K562 (cell line): ENCODE results near the gene TRMT44. TPM values are rescaled to one million over a fixed set of nuclear protein-coding genes. Genes with fewer than 3 reads are reported as not detected.

Experiments
- CBFA2T2 ChIP-seq: fragments of 450-650 bp; conservative IDR thresholded peaks from 2 replicates; pipeline ENCODE4 v1.6.1; 2017; ENCODE audit warnings: mild to moderate bottlenecking
- EZH2 ChIP-seq: IDR thresholded peaks from 2 replicates; pipeline ENCODE4 v1.6.1; 2012; ENCODE audit warnings: low read depth, mild to moderate bottlenecking, inconsistent platforms, low read length, borderline replicate concordance
- GTF2A2 ChIP-seq: IDR thresholded peaks from 2 replicates; pipeline ENCODE4 v1.6.1; 2016; ENCODE audit warnings: mild to moderate bottlenecking, missing genetic modification characterization, missing compliant biosample characterization
- GTF2E2 ChIP-seq: fragments of 200-800 bp; sonication (Bioruptor generic); IDR thresholded peaks from 2 replicates; pipeline ENCODE4 v1.6.1; 2016; ENCODE audit warnings: missing genetic modification characterization, missing compliant biosample characterization
- KDM5B ChIP-seq: fragments of 200-600 bp; sonication (generic); IDR thresholded peaks from 2 replicates; pipeline ENCODE4 v1.6.1; 2012; ENCODE audit warnings: low read depth, mild to moderate bottlenecking, moderate library complexity, low read length, control low read depth, inconsistent platforms; ENCODE audit not compliant: insufficient replicate concordance
- RCOR1 ChIP-seq, 2 experiments: IDR thresholded peaks; 2 replicates each; pipeline ENCODE4 v1.6.1; 2012; ENCODE audit warnings: low read depth in 2 of 2, low read length in 2 of 2, borderline replicate concordance in 1 of 2, improper control_type of control experiment in 1 of 2
- SMARCE1 ChIP-seq: fragments of 450-650 bp; IDR thresholded peaks from 2 replicates; pipeline ENCODE4 v1.7.1; 2016; ENCODE audit warnings: mild to moderate bottlenecking
- SOX6 ChIP-seq: fragments of 450-650 bp; IDR thresholded peaks from 2 replicates; pipeline ENCODE4 v1.6.1; 2014; ENCODE audit warnings: mild to moderate bottlenecking
- STAG1 ChIP-seq: sonication (generic); formaldehyde crosslinking; IDR thresholded peaks from 2 replicates; pipeline ENCODE4 v1.5.0; 2020; ENCODE audit warnings: missing genetic modification reagents, borderline replicate concordance
- ZKSCAN3 ChIP-seq: fragments of 250-450 bp; sonication (Bioruptor Pico); IDR thresholded peaks from 2 replicates; pipeline ENCODE4 v1.4.0; 2020
- ZNF165 ChIP-seq: fragments of 250-450 bp; sonication (Bioruptor Pico); IDR thresholded peaks from 2 replicates; pipeline ENCODE4 v1.4.0; 2020; ENCODE audit warnings: borderline replicate concordance
- ZNF668 ChIP-seq: fragments of 250-450 bp; sonication (Bioruptor Pico); IDR thresholded peaks from 2 replicates; pipeline ENCODE4 v1.8.0; 2022; ENCODE audit warnings: mild to moderate bottlenecking, inconsistent platforms
- ZNF695 ChIP-seq: fragments of 450-650 bp; formaldehyde crosslinking; IDR thresholded peaks from 2 replicates; pipeline ENCODE4 v1.4.0; 2020; ENCODE audit warnings: mild to moderate bottlenecking, moderate library complexity
- polyA plus RNA-seq, 8 experiments: library from polyadenylated mRNA; depleted of rRNA in 4 of 8; stranded (reverse) in 5 of 8; unstranded in 3 of 8; fragments of >200 nt; fragmentation: Nextera tagmentation in 2 of 8; fragmentation: Illumina TruSeq in 1 of 8; extraction: Ambion mirVana in 2 of 8; extraction: Trizol in 1 of 8; gene quantifications; 2 replicates each; pipeline versions ENCODE4 v1.2.1 to v1.2.3, GENCODE V29; 2011 to 2014; ENCODE audit warnings: inconsistent platforms in 1 of 8, missing spikeins in 1 of 8
- total RNA-seq, 7 experiments: library from RNA; depleted of rRNA in 6 of 7; stranded (reverse); fragments of >200 nt in 6 of 7; fragmentation: Illumina TruSeq in 2 of 7; extraction: Trizol in 2 of 7; gene quantifications; 2 replicates each; pipeline versions ENCODE4 v1.2.1 to v1.2.3, GENCODE V29; 2011 to 2021; ENCODE audit warnings: low replicate concordance in 1 of 7
- TF ChIP-seq, protein P1 (sequence below): fragments of 450-650 bp; IDR thresholded peaks from 2 replicates; pipeline ENCODE4 v1.6.1; 2017; ENCODE audit warnings: antibody characterized with exemption, mild to moderate bottlenecking
- TF ChIP-seq, protein P2 (sequence below), 2 experiments: fragments of 250-450 bp in 1 of 2; fragments of 450-650 bp in 1 of 2; sonication (Bioruptor Pico) in 1 of 2; IDR thresholded peaks; 2 replicates each; pipeline versions ENCODE4 v1.6.1 to v1.8.0; 2016 to 2021; ENCODE audit warnings: mild to moderate bottlenecking in 2 of 2, moderate library complexity in 2 of 2, missing compliant biosample characterization in 1 of 2, missing genetic modification characterization in 1 of 2
- TF ChIP-seq, protein P3 (sequence below), 2 experiments: fragments of 450-650 bp in 1 of 2; sonication (generic) in 1 of 2; formaldehyde crosslinking in 1 of 2; IDR thresholded peaks in 1 of 2; conservative IDR thresholded peaks in 1 of 2; 2 replicates each; pipeline versions ENCODE4 v1.6.1 to v1.8.1; 2016 to 2023; ENCODE audit warnings: mild to moderate bottlenecking in 2 of 2, moderate library complexity in 2 of 2, inconsistent platforms in 1 of 2, missing genetic modification reagents in 1 of 2
- TF ChIP-seq, protein P4 (sequence below): IDR thresholded peaks from 3 replicates; pipeline ENCODE4 v1.6.1; 2011; ENCODE audit warnings: borderline replicate concordance, mild to moderate bottlenecking, moderate library complexity; ENCODE audit not compliant: insufficient read length; ENCODE audit errors: extremely low read depth

TRMT44 gene
- total and polyA plus RNA-seq, 9 of the 15 experiments (the other 6 are each of a cell fraction or from before 2014, with no cell fraction given): 1.2 to 18.6 (median 10.0) TPM

DNA sequence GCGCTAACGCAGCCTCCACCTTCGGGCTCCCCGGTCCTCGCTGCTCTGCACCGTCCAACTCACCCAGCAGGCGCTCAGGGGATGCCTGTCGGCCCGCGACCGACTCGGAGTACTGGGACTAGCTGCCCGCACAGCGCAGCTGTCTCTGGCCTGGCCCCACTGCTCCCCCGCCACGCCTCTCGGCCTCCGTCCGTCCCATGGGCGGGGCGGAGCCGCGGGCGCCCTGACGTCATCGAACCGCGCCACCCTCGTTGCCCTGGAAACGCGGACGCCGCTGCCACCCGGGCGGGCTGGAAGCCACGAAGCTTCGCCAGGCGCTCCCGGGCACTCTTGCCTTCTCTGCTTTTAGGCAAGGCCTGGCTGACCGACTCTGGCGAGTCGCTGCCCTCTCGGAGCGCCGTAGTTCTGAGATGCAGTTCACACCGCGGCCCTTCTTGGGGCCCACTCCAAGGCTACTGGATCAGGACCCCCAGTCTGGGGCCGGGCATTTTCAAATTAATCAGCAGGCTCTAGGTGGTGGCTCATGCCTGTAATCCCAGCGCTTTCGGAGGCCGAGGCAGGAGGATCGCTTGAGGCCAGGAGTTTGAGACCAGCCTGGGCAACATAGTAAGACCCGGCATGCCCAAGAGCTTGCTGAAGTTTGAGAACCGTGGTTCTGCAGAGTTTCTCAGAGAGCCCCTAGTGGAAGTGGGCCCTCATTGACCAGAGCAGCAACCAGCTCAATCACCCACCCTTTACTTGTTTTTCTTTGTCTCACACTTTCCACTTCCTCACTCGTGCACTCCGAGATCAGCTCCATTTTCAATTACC lies 12.1 kb upstream of the TRMT44 start (continued):
- TF ChIP-seq KDM5B: peak; percentile 68
- 0 out of 2 replicates have a peak, but pooled peaks have one; percentile 44 for TF ChIP-seq SOX6
- TF ChIP-seq CBFA2T2: no peak
- TF ChIP-seq, protein P1, sequence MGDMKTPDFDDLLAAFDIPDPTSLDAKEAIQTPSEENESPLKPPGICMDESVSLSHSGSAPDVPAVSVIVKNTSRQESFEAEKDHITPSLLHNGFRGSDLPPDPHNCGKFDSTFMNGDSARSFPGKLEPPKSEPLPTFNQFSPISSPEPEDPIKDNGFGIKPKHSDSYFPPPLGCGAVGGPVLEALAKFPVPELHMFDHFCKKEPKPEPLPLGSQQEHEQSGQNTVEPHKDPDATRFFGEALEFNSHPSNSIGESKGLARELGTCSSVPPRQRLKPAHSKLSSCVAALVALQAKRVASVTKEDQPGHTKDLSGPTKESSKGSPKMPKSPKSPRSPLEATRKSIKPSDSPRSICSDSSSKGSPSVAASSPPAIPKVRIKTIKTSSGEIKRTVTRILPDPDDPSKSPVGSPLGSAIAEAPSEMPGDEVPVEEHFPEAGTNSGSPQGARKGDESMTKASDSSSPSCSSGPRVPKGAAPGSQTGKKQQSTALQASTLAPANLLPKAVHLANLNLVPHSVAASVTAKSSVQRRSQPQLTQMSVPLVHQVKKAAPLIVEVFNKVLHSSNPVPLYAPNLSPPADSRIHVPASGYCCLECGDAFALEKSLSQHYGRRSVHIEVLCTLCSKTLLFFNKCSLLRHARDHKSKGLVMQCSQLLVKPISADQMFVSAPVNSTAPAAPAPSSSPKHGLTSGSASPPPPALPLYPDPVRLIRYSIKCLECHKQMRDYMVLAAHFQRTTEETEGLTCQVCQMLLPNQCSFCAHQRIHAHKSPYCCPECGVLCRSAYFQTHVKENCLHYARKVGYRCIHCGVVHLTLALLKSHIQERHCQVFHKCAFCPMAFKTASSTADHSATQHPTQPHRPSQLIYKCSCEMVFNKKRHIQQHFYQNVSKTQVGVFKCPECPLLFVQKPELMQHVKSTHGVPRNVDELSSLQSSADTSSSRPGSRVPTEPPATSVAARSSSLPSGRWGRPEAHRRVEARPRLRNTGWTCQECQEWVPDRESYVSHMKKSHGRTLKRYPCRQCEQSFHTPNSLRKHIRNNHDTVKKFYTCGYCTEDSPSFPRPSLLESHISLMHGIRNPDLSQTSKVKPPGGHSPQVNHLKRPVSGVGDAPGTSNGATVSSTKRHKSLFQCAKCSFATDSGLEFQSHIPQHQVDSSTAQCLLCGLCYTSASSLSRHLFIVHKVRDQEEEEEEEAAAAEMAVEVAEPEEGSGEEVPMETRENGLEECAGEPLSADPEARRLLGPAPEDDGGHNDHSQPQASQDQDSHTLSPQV: no peak
- no peak for TF ChIP-seq GTF2E2 (tag)
- no peak for TF ChIP-seq EZH2
- TF ChIP-seq ZNF695 (CRISPR knock-in tag): no peak
- TF ChIP-seq GTF2A2 (tag): no peak
- TF ChIP-seq, protein P2, sequence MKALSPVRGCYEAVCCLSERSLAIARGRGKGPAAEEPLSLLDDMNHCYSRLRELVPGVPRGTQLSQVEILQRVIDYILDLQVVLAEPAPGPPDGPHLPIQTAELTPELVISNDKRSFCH (CRISPR knock-in tag; IDR thresholded peaks at IDR 0.05): no peak
- TF ChIP-seq, protein P2 (tag; IDR thresholded peaks at IDR 0.05): no peak
- TF ChIP-seq STAG1: no peak
- TF ChIP-seq ZNF668 (CRISPR knock-in tag): no peak
- no peak for TF ChIP-seq SMARCE1
- TF ChIP-seq ZKSCAN3: no peak
- TF ChIP-seq, protein P3, sequence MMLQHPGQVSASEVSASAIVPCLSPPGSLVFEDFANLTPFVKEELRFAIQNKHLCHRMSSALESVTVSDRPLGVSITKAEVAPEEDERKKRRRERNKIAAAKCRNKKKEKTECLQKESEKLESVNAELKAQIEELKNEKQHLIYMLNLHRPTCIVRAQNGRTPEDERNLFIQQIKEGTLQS (IDR thresholded peaks at IDR 0.05): peak; percentile 94
- TF ChIP-seq, protein P3 (CRISPR knock-in tag; conservative IDR thresholded peaks at IDR 0.05): no peak
- TF ChIP-seq ZNF165 (CRISPR knock-in tag): no peak
- TF ChIP-seq, protein P4, sequence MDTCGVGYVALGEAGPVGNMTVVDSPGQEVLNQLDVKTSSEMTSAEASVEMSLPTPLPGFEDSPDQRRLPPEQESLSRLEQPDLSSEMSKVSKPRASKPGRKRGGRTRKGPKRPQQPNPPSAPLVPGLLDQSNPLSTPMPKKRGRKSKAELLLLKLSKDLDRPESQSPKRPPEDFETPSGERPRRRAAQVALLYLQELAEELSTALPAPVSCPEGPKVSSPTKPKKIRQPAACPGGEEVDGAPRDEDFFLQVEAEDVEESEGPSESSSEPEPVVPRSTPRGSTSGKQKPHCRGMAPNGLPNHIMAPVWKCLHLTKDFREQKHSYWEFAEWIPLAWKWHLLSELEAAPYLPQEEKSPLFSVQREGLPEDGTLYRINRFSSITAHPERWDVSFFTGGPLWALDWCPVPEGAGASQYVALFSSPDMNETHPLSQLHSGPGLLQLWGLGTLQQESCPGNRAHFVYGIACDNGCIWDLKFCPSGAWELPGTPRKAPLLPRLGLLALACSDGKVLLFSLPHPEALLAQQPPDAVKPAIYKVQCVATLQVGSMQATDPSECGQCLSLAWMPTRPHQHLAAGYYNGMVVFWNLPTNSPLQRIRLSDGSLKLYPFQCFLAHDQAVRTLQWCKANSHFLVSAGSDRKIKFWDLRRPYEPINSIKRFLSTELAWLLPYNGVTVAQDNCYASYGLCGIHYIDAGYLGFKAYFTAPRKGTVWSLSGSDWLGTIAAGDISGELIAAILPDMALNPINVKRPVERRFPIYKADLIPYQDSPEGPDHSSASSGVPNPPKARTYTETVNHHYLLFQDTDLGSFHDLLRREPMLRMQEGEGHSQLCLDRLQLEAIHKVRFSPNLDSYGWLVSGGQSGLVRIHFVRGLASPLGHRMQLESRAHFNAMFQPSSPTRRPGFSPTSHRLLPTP: no peak
- no peak for TF ChIP-seq RCOR1 (IDR thresholded peaks at IDR 0.05; ENCODE audit: borderline replicate concordance in 1 of 2, low read depth in 2 of 2, low read length in 2 of 2)
